ENCODE results near the gene GAGE10.

DNA sequence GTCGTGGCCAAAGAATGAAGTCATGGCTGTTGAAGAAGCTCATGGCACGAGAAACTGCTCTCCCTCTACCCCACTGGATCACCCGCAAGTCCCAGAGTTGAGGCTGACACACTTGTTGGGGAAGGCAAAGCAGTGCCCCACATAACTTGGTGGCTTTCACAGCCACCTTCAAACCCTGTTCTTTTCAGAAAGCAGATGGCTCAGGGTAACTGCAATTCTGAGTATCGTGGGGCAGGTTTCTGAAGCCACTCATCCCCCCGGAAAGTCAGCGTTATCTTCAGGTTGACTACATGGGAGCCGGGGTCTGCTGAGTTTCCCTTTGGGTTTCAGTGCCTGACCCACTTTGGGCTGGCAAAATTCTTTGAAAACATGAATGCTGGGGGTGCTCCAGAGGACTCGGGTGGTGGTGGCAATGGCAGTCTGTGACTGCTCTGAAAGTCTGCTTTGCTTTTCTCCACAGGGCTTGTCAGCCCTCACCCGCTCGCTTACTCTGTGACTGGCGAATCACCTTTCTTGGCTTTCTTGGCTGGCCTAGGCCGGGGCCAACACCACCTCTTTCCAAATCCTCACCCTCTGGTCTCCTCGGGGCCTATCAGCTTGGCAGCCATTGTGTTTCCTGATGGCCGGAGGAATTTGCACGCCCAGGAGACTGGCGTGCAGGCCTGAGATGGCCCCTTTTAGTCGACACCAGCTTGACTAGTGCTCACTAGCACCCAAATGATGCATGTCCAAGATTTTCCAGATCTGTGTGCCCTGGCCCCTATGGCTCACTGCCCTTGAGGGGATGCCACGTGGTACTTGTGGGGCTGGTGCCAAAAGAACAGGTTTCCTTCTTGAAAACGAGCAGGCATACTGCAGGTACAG is 26.5 kb upstream of the GAGE10 start:
- TF ChIP-seq, protein P1, sequence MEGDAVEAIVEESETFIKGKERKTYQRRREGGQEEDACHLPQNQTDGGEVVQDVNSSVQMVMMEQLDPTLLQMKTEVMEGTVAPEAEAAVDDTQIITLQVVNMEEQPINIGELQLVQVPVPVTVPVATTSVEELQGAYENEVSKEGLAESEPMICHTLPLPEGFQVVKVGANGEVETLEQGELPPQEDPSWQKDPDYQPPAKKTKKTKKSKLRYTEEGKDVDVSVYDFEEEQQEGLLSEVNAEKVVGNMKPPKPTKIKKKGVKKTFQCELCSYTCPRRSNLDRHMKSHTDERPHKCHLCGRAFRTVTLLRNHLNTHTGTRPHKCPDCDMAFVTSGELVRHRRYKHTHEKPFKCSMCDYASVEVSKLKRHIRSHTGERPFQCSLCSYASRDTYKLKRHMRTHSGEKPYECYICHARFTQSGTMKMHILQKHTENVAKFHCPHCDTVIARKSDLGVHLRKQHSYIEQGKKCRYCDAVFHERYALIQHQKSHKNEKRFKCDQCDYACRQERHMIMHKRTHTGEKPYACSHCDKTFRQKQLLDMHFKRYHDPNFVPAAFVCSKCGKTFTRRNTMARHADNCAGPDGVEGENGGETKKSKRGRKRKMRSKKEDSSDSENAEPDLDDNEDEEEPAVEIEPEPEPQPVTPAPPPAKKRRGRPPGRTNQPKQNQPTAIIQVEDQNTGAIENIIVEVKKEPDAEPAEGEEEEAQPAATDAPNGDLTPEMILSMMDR (IDR thresholded peaks at IDR 0.05): no peak
- no peak for TF ChIP-seq POLR2AphosphoS5 (IDR thresholded peaks at IDR 0.05)
- TF ChIP-seq EP300 (IDR thresholded peaks at IDR 0.05): no peak
- no peak for TF ChIP-seq POLR2A (IDR thresholded peaks at IDR 0.05)
